NT2/D1 (cell line): Measurements from ENCODE around the gene DYNLT2B.
"Not testable (repeated sequence)": the region's sequence is repeated elsewhere in the genome, so short reads cannot be mapped to it uniquely, and the experiment has no call there.

Experiments used
- YY1 ChIP-seq: IDR thresholded peaks from 2 replicates; pipeline ENCODE4 v1.6.1; 2011; ENCODE audit not compliant: insufficient read length, insufficient read depth
- ZNF274 ChIP-seq: IDR thresholded peaks from 2 replicates; pipeline ENCODE4 v1.6.1; 2011; ENCODE audit warnings: mild to moderate bottlenecking, low read depth, low read length

DNA sequence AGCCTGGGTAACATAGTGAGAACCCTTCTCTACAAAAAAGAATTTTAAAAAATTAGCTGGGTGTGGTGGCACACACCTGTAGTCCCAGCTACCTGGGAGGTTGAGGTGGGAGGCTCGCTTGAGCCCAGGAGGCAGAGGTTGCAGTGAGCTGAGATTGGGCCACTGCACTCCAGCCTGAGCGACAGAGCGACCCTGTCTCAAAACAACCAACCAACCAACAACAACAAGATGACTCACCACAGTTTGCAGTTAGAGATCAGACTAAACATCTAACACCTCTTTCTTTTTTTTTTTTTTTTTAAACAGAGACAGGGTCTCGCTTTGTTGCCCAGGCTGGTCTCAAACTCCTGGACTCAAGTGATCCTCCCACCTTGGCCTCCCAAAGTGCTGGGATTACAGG, 40.5 kb upstream of the DYNLT2B start:
- TF ChIP-seq ZNF274, YY1: not testable (repeated sequence)
